GM12878 (cell line): ENCODE results near the gene CIROP. TPM values are rescaled to one million over a fixed set of nuclear protein-coding genes. Genes with fewer than 3 reads are reported as not detected.

ENCODE experiments used
- ATAC-seq: fragments of 200-7000 bp; cut with Tn5 transposase; 3 replicates; pipeline ENCODE4 v1.9.1; 2020; ENCODE audit warnings: mild to moderate bottlenecking, moderate library complexity
- BruUV-seq: library from RNA; stranded (reverse); fragments of 400-500 nt; replicated peaks from 2 replicates; lab custom pipeline; 2021; lab: Mats Ljungman, UMichigan
- CTCF ChIA-PET: fragments of 300-600 bp; sonication (Branson Sonifier 250); formaldehyde crosslinking; extraction: SDS; loops from one replicate; lab custom pipeline; 2021; ENCODE audit warnings: inconsistent platforms; lab: Yijun Ruan, JAX
- POLR2A ChIA-PET: fragments of 350-600 bp; formaldehyde crosslinking; extraction: SDS; loops from one replicate; lab custom pipeline; 2021; ENCODE audit warnings: inconsistent platforms; lab: Charles Lee
- RAD21 ChIA-PET: fragments of 300-600 bp; sonication (Branson Sonifier 250); formaldehyde crosslinking; loops from one replicate; lab custom pipeline; 2023; ENCODE audit warnings: antibody characterized with exemption; ENCODE audit not compliant: unreplicated experiment; lab: Charles Lee
- SMC1A ChIA-PET: fragments of 300-600 bp; sonication (Branson Sonifier 250); formaldehyde crosslinking; loops from one replicate; lab custom pipeline; 2023; ENCODE audit not compliant: unreplicated experiment, uncharacterized antibody; lab: Charles Lee
- DNase-seq: peaks from one replicate; pipeline ENCODE4 v3.0.0-alpha.2; 2011; ENCODE audit warnings: low read depth, low spot score
- FAIRE-seq: peaks from 3 replicates; lab custom pipeline; 2011; peaks lifted over from hg19 to GRCh38; lab: Jason Lieb, UNC
- H2AFZ ChIP-seq: 2 replicates; pipeline ENCODE4 v1.6.0; 2011; ENCODE audit warnings: low read depth, low read length, control low read depth; ENCODE audit not compliant: control insufficient read depth
- H3K27ac ChIP-seq: 2 replicates; pipeline ENCODE4 v1.5.1; 2011; ENCODE audit warnings: control low read depth; ENCODE audit not compliant: control insufficient read depth, insufficient read depth
- H3K27me3 ChIP-seq, 2 experiments: replicated peaks in 1 of 2; 2 replicates each; pipeline versions ENCODE4 v1.6.0 to v1.6.1; 2011; ENCODE audit warnings: low read length in 1 of 2; ENCODE audit not compliant: control insufficient read depth in 2 of 2, insufficient read depth in 2 of 2
- H3K36me3 ChIP-seq, 2 experiments: 2 replicates each; pipeline ENCODE4 v1.5.1; 2011; ENCODE audit warnings: low read length in 1 of 2; ENCODE audit not compliant: control insufficient read depth in 2 of 2, insufficient read depth in 2 of 2
- H3K4me1 ChIP-seq: 2 replicates; pipeline ENCODE4 v1.6.1; 2011; ENCODE audit warnings: mild to moderate bottlenecking, low read length, moderate library complexity, mixed read lengths; ENCODE audit not compliant: control insufficient read depth, insufficient read depth
- H3K4me2 ChIP-seq: 2 replicates; pipeline ENCODE4 v1.6.0; 2011; ENCODE audit warnings: control low read depth; ENCODE audit not compliant: control insufficient read depth, insufficient read depth
- H3K4me3 ChIP-seq: fragments of 200-600 bp; sonication (generic); 2 replicates; pipeline ENCODE4 v1.5.1; 2016
- H3K79me2 ChIP-seq: 2 replicates; pipeline ENCODE4 v1.6.0; 2011; ENCODE audit warnings: low read length; ENCODE audit not compliant: control insufficient read depth, insufficient read depth
- H3K9ac ChIP-seq: 2 replicates; pipeline ENCODE4 v1.8.0; 2011; ENCODE audit warnings: low read length, control low read depth, mixed read lengths; ENCODE audit not compliant: control insufficient read depth, insufficient read depth
- H3K9me3 ChIP-seq: replicated peaks from 3 replicates; pipeline ENCODE4 v1.5.1; 2011; ENCODE audit warnings: mild to moderate bottlenecking, low read length; ENCODE audit not compliant: control insufficient read depth, insufficient read depth
- H4K20me1 ChIP-seq: 2 replicates; pipeline ENCODE4 v1.6.0; 2011; ENCODE audit not compliant: control insufficient read depth, insufficient read depth
- CBFB ChIP-seq: IDR thresholded peaks from 2 replicates; pipeline ENCODE4 v1.6.1; 2016; ENCODE audit warnings: antibody characterized with exemption, low read depth
- FOS ChIP-seq: IDR thresholded peaks from 3 replicates; pipeline ENCODE4 v1.6.1; 2011; ENCODE audit warnings: borderline replicate concordance; ENCODE audit not compliant: insufficient read length; ENCODE audit errors: extremely low read depth
- HDAC2 ChIP-seq: fragments of 200-600 bp; sonication (generic); IDR thresholded peaks from 2 replicates; pipeline ENCODE4 v1.6.1; 2017
- MTA3 ChIP-seq: IDR thresholded peaks from 2 replicates; pipeline ENCODE4 v1.6.1; 2012; ENCODE audit warnings: low read length, inconsistent platforms, borderline replicate concordance
- NFIC ChIP-seq: IDR thresholded peaks from 2 replicates; pipeline ENCODE4 v1.6.1; 2012; ENCODE audit warnings: low read depth, mild to moderate bottlenecking, inconsistent platforms, low read length, moderate library complexity
- PML ChIP-seq: IDR thresholded peaks from 2 replicates; pipeline ENCODE4 v1.6.1; 2012; ENCODE audit warnings: low read length, inconsistent platforms
- POLR2A ChIP-seq: IDR thresholded peaks from 2 replicates; pipeline ENCODE4 v1.6.1; 2011; ENCODE audit warnings: low read depth, mild to moderate bottlenecking, low read length
- RAD51 ChIP-seq: fragments of 450-650 bp; IDR thresholded peaks from 2 replicates; pipeline ENCODE4 v1.6.1; 2016; ENCODE audit warnings: moderate library complexity, mild to moderate bottlenecking, inconsistent platforms
- RBBP5 ChIP-seq: fragments of 200-600 bp; sonication (generic); conservative IDR thresholded peaks from 2 replicates; pipeline ENCODE4 v1.6.1; 2016
- SIX5 ChIP-seq: IDR thresholded peaks from 2 replicates; pipeline ENCODE4 v1.6.1; 2011; ENCODE audit warnings: mild to moderate bottlenecking, low read depth, low read length, moderate library complexity; ENCODE audit not compliant: severe bottlenecking
- SPI1 ChIP-seq: IDR thresholded peaks from 2 replicates; pipeline ENCODE4 v1.6.1; 2011; ENCODE audit warnings: low read depth, mild to moderate bottlenecking, low read length, moderate library complexity, borderline replicate concordance; ENCODE audit not compliant: insufficient read depth
- WGBS: methylation state at CpG from one replicate; pipeline ENCODE4 v1.1.6; 2016; ENCODE audit warnings: low lambda C conversion rate; ENCODE audit not compliant: insufficient replicate concordance, insufficient coverage; ENCODE audit errors: missing lambda C conversion rate; 5-methylcytosine and 5-hydroxymethylcytosine counted together
- in situ Hi-C: fragments of 300-500 bp; cut with MboI; formaldehyde crosslinking; loops from 9 replicates; pipeline ENCODE4 v1.14.3; 2018; ENCODE audit warnings: mixed read lengths
- intact Hi-C: fragments of 100-400 bp; cut with micrococcal nuclease; formaldehyde crosslinking; loops from one replicate; pipeline ENCODE4 v1.14.2; 2022; ENCODE audit not compliant: unreplicated experiment
- polyA plus RNA-seq, 11 experiments: library from polyadenylated mRNA; depleted of rRNA in 4 of 11; unstranded in 6 of 11; stranded (reverse) in 5 of 11; fragments of >200 nt; fragmentation: Nextera tagmentation in 4 of 11; fragmentation: Illumina TruSeq in 1 of 11; extraction: Ambion mirVana in 4 of 11; extraction: Trizol in 1 of 11; gene quantifications; 1 replicate in 1 of 11; 2 replicates in 10 of 11; pipeline versions ENCODE4 v1.2.1 to v1.2.3, GENCODE V29; 2011 to 2016; ENCODE audit warnings: inconsistent platforms in 2 of 11, missing spikeins in 2 of 11, low read depth in 1 of 11
- total RNA-seq, 4 experiments: library from RNA; depleted of rRNA in 3 of 4; stranded (reverse); fragments of >200 nt in 3 of 4; fragmentation: Illumina TruSeq in 1 of 4; extraction: Trizol in 1 of 4; gene quantifications; 2 replicates each; pipeline versions ENCODE4 v1.2.1 to v1.2.3, GENCODE V29; 2013 to 2021
- TF ChIP-seq, protein P1 (sequence below): fragments of 450-650 bp; IDR thresholded peaks from 2 replicates; pipeline ENCODE4 v1.6.1; 2016; ENCODE audit warnings: mild to moderate bottlenecking
- TF ChIP-seq, protein P2 (sequence below): IDR thresholded peaks from 2 replicates; pipeline ENCODE4 v1.6.1; 2011; ENCODE audit warnings: borderline replicate concordance, low read depth, mild to moderate bottlenecking, moderate library complexity, low read length; ENCODE audit not compliant: insufficient read depth, poor library complexity, severe bottlenecking
- TF ChIP-seq, protein P3 (sequence below): fragments of 450-650 bp; formaldehyde crosslinking; IDR thresholded peaks from 2 replicates; pipeline ENCODE4 v1.5.0; 2022; ENCODE audit warnings: mild to moderate bottlenecking, missing genetic modification characterization

CIROP gene
- total and polyA plus RNA-seq, 10 of the 15 experiments (the other 5 are each of a cell fraction or from before 2014, with no cell fraction given): not detected

DNA sequence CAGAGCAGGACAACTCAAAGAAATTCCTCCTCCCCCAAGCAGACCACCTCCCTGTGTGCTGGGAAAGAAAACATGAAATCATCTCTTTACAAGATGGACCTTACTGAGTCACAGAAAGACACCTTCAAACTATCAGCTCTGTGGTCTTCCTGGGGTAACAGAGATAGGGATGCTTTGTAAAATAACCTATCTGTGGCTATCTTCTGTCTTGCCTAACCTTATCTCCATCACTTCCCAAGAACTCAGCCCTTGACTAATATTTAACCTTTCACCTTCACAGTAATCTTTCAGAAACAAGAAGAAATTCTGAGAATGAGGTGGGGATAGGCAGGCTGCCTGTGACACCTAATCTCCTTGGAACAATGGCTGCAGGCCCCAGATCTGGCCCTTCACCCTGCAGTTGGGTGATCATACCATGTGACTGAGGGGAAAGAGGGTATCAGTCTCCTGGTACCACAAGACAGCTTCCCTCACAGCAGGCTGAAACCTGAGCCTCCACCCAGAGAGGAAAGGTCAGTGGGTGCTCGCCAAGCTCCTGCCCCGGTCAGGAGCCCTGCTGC lies 41.6 kb upstream of the CIROP start (continued):
- TF ChIP-seq HDAC2 (no peak), NFIC (no peak)
- TF ChIP-seq, protein P1, sequence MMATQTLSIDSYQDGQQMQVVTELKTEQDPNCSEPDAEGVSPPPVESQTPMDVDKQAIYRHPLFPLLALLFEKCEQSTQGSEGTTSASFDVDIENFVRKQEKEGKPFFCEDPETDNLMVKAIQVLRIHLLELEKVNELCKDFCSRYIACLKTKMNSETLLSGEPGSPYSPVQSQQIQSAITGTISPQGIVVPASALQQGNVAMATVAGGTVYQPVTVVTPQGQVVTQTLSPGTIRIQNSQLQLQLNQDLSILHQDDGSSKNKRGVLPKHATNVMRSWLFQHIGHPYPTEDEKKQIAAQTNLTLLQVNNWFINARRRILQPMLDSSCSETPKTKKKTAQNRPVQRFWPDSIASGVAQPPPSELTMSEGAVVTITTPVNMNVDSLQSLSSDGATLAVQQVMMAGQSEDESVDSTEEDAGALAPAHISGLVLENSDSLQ: no peak

DNA sequence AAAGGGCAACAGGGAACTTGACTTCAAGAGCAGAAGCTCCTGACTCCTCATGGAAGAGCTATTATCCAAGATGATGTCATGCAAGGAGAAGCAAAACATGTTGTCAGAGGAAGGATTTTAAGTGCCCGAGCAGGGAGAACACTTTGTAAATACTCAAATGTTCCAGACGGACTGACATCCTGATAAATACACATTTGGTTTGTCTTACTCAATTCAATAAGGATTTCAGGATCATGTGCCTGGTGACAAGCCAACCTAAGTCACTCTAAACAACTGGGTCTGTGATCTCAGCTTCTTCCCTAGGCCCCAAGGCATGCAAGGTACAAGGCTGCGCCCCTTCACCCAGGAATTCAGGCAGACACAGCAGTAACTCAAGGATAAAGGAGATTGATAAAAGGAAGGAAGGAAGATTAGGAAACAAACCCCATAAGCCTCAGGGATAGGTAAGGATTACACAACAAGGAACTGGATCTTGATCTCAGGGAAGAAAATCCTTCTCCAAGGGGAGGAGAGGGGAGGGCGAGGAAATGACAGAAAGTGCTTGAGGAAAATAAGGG lies 41.1 kb upstream of the CIROP start:
- CTCF ChIA-PET: interaction anchor here (1.9 kb wide), 1 partner anchor 25 kb away, joined by 6 read pairs; no protein-coding TSS in a partner anchor
- in situ Hi-C loops: no loop called here

More for the DNA sequence above, 41.1 kb upstream of the CIROP start:
- POLR2A ChIA-PET: no interaction called here
- WGBS: 25% methylated on average over 4 of the region's 4 CpGs
- Histone ChIP-seq H3K4me1 (no peaks in the 10 kb centered on the region; the same call in 1 of the 2 replicates), H3K36me3 (no peaks in the 10 kb centered on the region), H3K4me2 (no peak overlapping the region), H3K79me2 (no peaks in the 10 kb centered on the region), H3K4me3 (no peak overlapping the region), H3K27me3 (peaks cover 2% of the 10 kb centered on the region in 2 experiments), H3K9me3 (no peaks in the 10 kb centered on the region), H3K27ac (no peak overlapping the region), H2AFZ (no peak overlapping the region), H3K9ac (no peak overlapping the region), H4K20me1 (no peaks in the 10 kb centered on the region; the same call in 1 of the 2 replicates)
- DNase-seq (no peak), FAIRE-seq (no peak), ATAC-seq (no peak)
- TF ChIP-seq MTA3 (no peak), FOS (no peak), PML (no peak), RAD51 (no peak), SIX5 (no peak), POLR2A (no peak), HDAC2 (no peak), CBFB (no peak), RBBP5 (no peak), SPI1 (no peak)
- TF ChIP-seq, protein P2, sequence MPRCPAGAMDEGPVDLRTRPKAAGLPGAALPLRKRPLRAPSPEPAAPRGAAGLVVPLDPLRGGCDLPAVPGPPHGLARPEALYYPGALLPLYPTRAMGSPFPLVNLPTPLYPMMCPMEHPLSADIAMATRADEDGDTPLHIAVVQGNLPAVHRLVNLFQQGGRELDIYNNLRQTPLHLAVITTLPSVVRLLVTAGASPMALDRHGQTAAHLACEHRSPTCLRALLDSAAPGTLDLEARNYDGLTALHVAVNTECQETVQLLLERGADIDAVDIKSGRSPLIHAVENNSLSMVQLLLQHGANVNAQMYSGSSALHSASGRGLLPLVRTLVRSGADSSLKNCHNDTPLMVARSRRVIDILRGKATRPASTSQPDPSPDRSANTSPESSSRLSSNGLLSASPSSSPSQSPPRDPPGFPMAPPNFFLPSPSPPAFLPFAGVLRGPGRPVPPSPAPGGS: no peak
- TF ChIP-seq, protein P3, sequence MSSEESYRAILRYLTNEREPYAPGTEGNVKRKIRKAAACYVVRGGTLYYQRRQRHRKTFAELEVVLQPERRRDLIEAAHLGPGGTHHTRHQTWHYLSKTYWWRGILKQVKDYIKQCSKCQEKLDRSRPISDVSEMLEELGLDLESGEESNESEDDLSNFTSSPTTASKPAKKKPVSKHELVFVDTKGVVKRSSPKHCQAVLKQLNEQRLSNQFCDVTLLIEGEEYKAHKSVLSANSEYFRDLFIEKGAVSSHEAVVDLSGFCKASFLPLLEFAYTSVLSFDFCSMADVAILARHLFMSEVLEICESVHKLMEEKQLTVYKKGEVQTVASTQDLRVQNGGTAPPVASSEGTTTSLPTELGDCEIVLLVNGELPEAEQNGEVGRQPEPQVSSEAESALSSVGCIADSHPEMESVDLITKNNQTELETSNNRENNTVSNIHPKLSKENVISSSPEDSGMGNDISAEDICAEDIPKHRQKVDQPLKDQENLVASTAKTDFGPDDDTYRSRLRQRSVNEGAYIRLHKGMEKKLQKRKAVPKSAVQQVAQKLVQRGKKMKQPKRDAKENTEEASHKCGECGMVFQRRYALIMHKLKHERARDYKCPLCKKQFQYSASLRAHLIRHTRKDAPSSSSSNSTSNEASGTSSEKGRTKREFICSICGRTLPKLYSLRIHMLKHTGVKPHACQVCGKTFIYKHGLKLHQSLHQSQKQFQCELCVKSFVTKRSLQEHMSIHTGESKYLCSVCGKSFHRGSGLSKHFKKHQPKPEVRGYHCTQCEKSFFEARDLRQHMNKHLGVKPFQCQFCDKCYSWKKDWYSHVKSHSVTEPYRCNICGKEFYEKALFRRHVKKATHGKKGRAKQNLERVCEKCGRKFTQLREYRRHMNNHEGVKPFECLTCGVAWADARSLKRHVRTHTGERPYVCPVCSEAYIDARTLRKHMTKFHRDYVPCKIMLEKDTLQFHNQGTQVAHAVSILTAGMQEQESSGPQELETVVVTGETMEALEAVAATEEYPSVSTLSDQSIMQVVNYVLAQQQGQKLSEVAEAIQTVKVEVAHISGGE: no peak
- intact Hi-C loops: no loop called here
- no TSS peak for BruUV-seq
- RAD21 ChIA-PET: no interaction called here
- SMC1A ChIA-PET: no interaction called here
